T-helper 2 cell treated with Interferon-gamma antibody and Interleukin-4, amounts not matched to agents 5 μg/mL and 100 μg/mL, for 36 hours (primary cell): ENCODE data around the gene RERE.
"Not testable (repeated sequence)": the region's sequence is repeated elsewhere in the genome, so short reads cannot be mapped to it uniquely, and the experiment has no call there.

Source experiments
- DNase-seq: peaks from one replicate; pipeline ENCODE4 v3.0.0; 2021; ENCODE audit warnings: low spot score
- H3K27ac Mint-ChIP-seq: one replicate; pipeline ENCODE4 v1.8.0; 2021; ENCODE audit warnings: mild to moderate bottlenecking, mixed read lengths
- H3K27me3 Mint-ChIP-seq: one replicate; pipeline ENCODE4 v1.8.0; 2021; ENCODE audit warnings: low read depth, mixed read lengths
- H3K36me3 Mint-ChIP-seq: one replicate; pipeline ENCODE4 v1.8.0; 2021; ENCODE audit warnings: low read depth, mixed read lengths
- H3K4me1 Mint-ChIP-seq: one replicate; pipeline ENCODE4 v1.8.0; 2021; ENCODE audit warnings: low read depth, mixed read lengths
- H3K4me3 Mint-ChIP-seq: one replicate; pipeline ENCODE4 v1.8.0; 2022; ENCODE audit warnings: mild to moderate bottlenecking, moderate library complexity, mixed read lengths
- H3K9me3 Mint-ChIP-seq: one replicate; pipeline ENCODE4 v1.8.0; 2021; ENCODE audit warnings: mixed read lengths

The RERE gene

DNA sequence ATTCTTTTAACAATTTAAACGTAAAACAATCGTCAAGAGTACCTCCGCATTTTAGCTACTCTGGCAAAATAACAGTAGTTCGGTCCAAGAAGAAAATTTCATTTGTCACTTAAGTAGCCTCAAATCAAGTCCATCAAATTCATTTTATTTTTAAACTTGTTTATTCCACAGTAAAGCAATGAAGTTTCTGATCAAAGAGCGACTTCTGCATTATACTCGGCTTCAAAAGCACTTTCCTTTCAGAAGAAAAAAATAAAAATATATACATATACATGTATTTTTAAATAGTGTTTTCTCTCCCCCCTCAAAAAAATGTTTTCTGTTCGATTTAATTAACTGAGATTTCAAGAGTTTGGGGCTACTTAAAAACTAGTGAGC lies 115.0 kb downstream of the RERE start:
- H3K4me1 Mint-ChIP-seq, result peaks cover 54% of the 10 kb centered on the region
- H3K27ac Mint-ChIP-seq, result peak overlapping the region; percentile 94
- no peaks in the 10 kb centered on the region for H3K27me3 Mint-ChIP-seq
- H3K4me3 Mint-ChIP-seq, result peak overlapping the region; percentile 91
- DNase-seq, result no peak
- no peaks in the 10 kb centered on the region for H3K9me3 Mint-ChIP-seq
- peaks cover 15% of the 10 kb centered on the region for H3K36me3 Mint-ChIP-seq

GRCh38 chr1:8701794-8702471 lies 115.5 kb downstream of the RERE start:
- no peak for DNase-seq
- peak overlapping the region; percentile 94 for H3K27ac Mint-ChIP-seq
- peaks cover 15% of the 10 kb centered on the region for H3K36me3 Mint-ChIP-seq
- peaks cover 50% of the 10 kb centered on the region for H3K4me1 Mint-ChIP-seq
- peak overlapping the region; percentile 91 for H3K4me3 Mint-ChIP-seq
- H3K27me3 Mint-ChIP-seq, result no peaks in the 10 kb centered on the region
- H3K9me3 Mint-ChIP-seq, result no peaks in the 10 kb centered on the region

DNA sequence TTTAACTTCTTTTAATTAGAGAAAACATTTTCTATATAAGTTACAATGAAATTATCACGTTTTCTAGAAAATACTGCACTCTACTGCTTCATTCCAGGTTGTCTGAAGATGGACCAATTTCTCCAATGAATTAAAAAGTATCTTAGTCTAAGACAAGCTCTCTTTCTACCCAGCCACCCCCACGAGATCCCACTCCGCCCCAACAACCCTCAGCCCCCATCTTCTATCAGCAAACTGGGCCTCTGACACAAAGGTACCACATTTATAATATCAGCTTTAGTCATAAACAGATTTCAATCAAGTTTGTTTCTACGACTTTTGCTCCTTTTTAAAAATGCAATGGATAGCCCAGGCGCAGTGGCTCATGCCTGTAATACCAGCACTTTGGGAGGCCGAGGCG lies 117.8 kb downstream of the RERE start:
- H3K9me3 Mint-ChIP-seq, result no peaks in the 10 kb centered on the region
- H3K27ac Mint-ChIP-seq, result peak overlapping the region; percentile 33
- H3K27me3 Mint-ChIP-seq, result no peaks in the 10 kb centered on the region
- H3K36me3 Mint-ChIP-seq, result peaks cover 15% of the 10 kb centered on the region
- no peak for DNase-seq
- H3K4me3 Mint-ChIP-seq, result peak overlapping the region; percentile 36
- peaks cover 51% of the 10 kb centered on the region for H3K4me1 Mint-ChIP-seq

DNA sequence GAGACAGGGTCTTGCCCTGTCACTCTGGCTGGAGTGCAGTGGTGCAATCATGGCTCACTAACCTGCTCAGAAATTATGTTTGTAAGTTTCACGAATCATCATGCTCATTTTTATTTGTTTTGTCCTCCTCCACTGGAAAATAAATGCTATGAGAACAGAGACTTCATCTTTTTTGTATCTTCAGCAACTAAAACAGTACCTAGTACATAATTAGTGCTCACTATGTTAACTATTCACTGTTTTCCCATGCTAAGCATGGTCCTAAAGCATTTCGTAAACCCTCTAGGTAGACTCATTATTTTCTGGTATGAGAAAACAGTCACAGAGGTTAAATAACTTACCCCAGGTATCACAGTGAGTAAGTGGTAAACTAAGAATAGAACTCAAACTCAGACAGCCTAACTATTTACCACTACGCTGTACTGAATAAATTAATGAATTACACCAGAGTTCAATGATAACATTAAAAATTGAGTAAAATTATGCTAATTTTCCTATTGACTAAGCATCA lies 118.4 kb downstream of the RERE start:
- Mint-ChIP-seq H3K27me3 (no peaks in the 10 kb centered on the region), H3K4me3 (no peak overlapping the region), H3K36me3 (peaks cover 15% of the 10 kb centered on the region), H3K27ac (no peak overlapping the region), H3K9me3 (no peaks in the 10 kb centered on the region), H3K4me1 (peaks cover 48% of the 10 kb centered on the region)
- no peak for DNase-seq

- no peak for DNase-seq
- Mint-ChIP-seq H3K27ac (no peak overlapping the region), H3K4me1 (peaks cover 46% of the 10 kb centered on the region), H3K4me3 (no peak overlapping the region), H3K9me3 (no peaks in the 10 kb centered on the region), H3K36me3 (peaks cover 12% of the 10 kb centered on the region), H3K27me3 (no peaks in the 10 kb centered on the region)
Observed at GRCh38 chr1:8698012-8698630, 119.3 kb downstream of the RERE start.

- not testable (repeated sequence) for H3K4me3 Mint-ChIP-seq, H3K9me3 Mint-ChIP-seq, H3K27me3 Mint-ChIP-seq, H3K27ac Mint-ChIP-seq, DNase-seq, H3K36me3 Mint-ChIP-seq
- H3K4me1 Mint-ChIP-seq, result peaks cover 31% of the 10 kb centered on the region
Observed at GRCh38 chr1:8695442-8695841, 122.0 kb downstream of the RERE start.

- no peak for DNase-seq
- Mint-ChIP-seq H3K27ac (no peak overlapping the region), H3K27me3 (no peaks in the 10 kb centered on the region), H3K4me3 (no peak overlapping the region), H3K9me3 (no peaks in the 10 kb centered on the region), H3K36me3 (peaks cover 6% of the 10 kb centered on the region), H3K4me1 (peaks cover 28% of the 10 kb centered on the region)
Observed at GRCh38 chr1:8693107-8693506, 124.3 kb downstream of the RERE start.

DNA sequence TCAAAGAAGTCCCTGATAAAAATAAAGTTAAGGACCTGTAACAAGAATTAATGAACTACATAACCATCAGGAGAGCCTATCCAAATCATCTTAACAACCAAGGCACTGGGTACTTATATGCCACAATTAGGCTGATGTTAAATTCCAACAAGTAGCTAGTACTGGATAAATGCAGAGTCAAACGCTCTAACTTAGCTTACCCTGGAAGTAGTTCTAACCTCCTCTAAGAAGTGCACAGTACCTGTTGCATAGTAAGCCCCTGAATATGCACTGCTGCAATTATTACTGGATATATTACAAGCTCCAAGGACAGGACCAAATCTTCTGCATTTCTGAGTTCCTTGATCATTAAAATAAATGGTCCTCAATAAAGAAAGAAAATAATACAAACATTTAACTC lies 125.8 kb downstream of the RERE start:
- Mint-ChIP-seq H3K36me3 (peaks cover 7% of the 10 kb centered on the region), H3K4me1 (peaks cover 36% of the 10 kb centered on the region), H3K9me3 (no peaks in the 10 kb centered on the region), H3K27ac (no peak overlapping the region), H3K27me3 (no peaks in the 10 kb centered on the region), H3K4me3 (no peak overlapping the region)
- no peak for DNase-seq

DNA sequence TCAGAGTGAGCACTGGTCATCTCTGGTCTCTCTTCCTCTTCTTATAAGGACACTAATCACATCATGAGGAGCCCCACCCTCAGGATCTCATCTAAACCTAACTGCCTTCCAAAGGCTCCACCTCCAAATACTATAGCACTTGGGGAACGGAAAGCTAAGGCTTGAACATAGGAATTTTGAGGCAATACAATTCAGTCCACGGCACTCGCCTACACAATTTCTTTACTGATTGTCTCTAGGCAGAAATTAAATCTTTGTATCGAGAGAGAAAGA lies 127.3 kb downstream of the RERE start:
- Mint-ChIP-seq H3K4me1 (peaks cover 39% of the 10 kb centered on the region), H3K36me3 (peaks cover 7% of the 10 kb centered on the region), H3K9me3 (no peaks in the 10 kb centered on the region), H3K27me3 (no peaks in the 10 kb centered on the region), H3K27ac (no peak overlapping the region), H3K4me3 (no peak overlapping the region)
- no peak for DNase-seq

- Mint-ChIP-seq H3K27ac (no peak overlapping the region), H3K36me3 (peaks cover 9% of the 10 kb centered on the region), H3K27me3 (no peaks in the 10 kb centered on the region), H3K9me3 (no peaks in the 10 kb centered on the region), H3K4me1 (peaks cover 41% of the 10 kb centered on the region), H3K4me3 (no peak overlapping the region)
- no peak for DNase-seq
Observed at GRCh38 chr1:8689431-8690252, 127.8 kb downstream of the RERE start.

- H3K9me3 Mint-ChIP-seq, result no peaks in the 10 kb centered on the region
- no peak for DNase-seq
- peaks cover 45% of the 10 kb centered on the region for H3K4me1 Mint-ChIP-seq
- peaks cover 11% of the 10 kb centered on the region for H3K36me3 Mint-ChIP-seq
- H3K4me3 Mint-ChIP-seq, result no peak overlapping the region
- H3K27ac Mint-ChIP-seq, result no peak overlapping the region
- H3K27me3 Mint-ChIP-seq, result no peaks in the 10 kb centered on the region
Observed at GRCh38 chr1:8687538-8687937, 129.9 kb downstream of the RERE start.

DNA sequence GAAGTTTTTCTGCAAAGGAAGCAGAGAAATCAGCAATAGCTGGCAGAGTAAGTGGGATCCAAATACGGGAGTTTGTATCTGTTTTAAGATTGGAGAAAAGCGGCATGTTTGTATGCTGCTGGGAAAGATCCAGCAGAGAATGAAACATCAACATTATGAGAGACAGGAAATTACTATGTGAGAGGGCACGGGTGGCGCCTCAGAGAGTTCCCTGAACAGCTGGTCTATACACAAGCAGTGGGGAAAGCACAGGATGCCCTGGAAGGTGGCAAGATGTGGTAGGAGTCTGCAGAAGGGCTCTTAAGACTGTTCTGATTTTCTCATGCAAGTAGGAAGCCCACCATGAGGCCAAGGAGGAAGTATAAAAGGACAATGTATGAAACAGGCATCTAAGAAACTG lies 130.4 kb downstream of the RERE start:
- H3K4me3 Mint-ChIP-seq, result peak overlapping the region; percentile 25
- H3K9me3 Mint-ChIP-seq, result no peaks in the 10 kb centered on the region
- peaks cover 45% of the 10 kb centered on the region for H3K4me1 Mint-ChIP-seq
- peak overlapping the region; percentile 49 for H3K27ac Mint-ChIP-seq
- H3K36me3 Mint-ChIP-seq, result peaks cover 11% of the 10 kb centered on the region
- H3K27me3 Mint-ChIP-seq, result no peaks in the 10 kb centered on the region
- DNase-seq, result no peak

DNA sequence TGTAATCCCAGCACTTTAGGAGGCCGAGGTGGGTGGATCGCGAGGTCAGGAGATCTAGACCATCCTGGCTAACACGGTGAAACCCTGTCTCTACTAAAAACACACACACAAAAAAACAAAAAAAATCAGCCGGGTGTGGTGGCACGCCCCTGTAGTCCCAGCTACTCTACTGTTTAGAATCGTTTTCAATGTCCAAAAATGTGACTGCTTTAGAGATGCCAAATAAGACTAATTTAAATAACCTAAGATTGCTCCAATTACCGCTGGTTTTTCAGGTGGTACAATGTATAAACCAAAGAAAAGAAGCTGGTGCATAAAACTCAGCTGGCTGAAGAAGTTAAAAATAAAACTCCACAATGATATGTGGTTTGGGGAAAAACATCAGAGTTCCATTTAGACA lies 132.0 kb downstream of the RERE start:
- H3K4me3 Mint-ChIP-seq, result no peak overlapping the region
- H3K27ac Mint-ChIP-seq, result no peak overlapping the region
- peaks cover 11% of the 10 kb centered on the region for H3K36me3 Mint-ChIP-seq
- DNase-seq, result no peak
- H3K9me3 Mint-ChIP-seq, result no peaks in the 10 kb centered on the region
- no peaks in the 10 kb centered on the region for H3K27me3 Mint-ChIP-seq
- peaks cover 42% of the 10 kb centered on the region for H3K4me1 Mint-ChIP-seq

GRCh38 chr1:8684590-8684989 lies 132.8 kb downstream of the RERE start:
- Mint-ChIP-seq H3K36me3 (peaks cover 5% of the 10 kb centered on the region), H3K9me3 (no peaks in the 10 kb centered on the region), H3K4me3 (peak overlapping the region; percentile 2), H3K4me1 (peaks cover 37% of the 10 kb centered on the region), H3K27me3 (no peaks in the 10 kb centered on the region), H3K27ac (peak overlapping the region; percentile 56)
- DNase-seq, result no peak
